Measurements from ENCODE around the gene SBF2.
A peak's percentile ranks its signal among the peaks of the same experiment; 100 is the strongest.

The SBF2 gene

DNA sequence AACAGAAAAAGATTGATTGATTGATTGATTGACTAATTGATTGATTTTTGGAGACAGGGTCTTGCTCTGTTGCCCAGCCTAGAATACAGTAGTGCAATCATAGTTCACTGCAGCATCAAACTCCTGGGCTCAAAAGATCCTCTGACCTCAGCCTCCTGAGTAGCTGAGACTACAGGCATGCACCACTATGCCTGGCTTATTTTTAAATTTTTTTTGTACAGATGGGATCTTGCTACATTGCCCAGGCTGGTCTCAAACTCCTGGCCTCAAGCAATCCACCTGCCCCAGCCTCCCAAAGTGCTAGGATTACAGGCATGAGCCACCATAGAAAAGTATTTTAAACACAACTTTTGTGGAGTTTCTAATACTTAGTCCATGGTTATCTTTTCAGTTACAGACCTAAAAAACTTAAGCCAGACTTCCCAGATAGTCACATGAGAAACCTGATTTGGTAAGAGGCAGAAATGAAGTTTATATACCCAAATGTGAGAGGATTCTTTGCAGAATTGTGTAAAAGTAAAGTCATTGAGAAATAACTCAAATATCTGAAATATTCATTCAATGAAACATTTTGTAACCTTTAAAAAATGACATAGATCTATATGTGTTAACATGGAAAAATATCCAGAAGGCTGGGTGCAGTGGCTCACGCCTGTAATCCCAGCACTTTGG is 443.7 kb downstream of the SBF2 start:
- no peak for DNase-seq (ENCODE audit: low spot score)

DNA sequence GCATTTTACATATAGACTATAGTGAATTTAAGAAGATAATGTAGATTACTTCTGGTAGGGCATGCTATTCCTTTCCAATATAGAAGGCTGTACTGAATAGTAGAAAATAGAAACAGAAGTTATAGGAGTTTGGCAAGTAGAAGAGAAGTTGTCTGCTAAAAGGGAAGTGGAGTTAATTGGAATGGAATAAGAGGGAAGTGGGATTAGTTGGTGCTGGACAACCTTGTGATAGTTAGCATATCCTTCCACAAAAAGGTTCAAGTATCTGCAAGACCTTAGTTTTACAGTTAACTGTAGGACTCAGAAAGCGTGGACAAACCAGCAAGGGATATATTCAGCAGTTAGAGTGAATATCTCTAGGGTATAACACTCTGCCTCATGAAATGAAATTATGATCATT is 444.6 kb downstream of the SBF2 start:
- no peak for DNase-seq (ENCODE audit: low spot score)

DNA sequence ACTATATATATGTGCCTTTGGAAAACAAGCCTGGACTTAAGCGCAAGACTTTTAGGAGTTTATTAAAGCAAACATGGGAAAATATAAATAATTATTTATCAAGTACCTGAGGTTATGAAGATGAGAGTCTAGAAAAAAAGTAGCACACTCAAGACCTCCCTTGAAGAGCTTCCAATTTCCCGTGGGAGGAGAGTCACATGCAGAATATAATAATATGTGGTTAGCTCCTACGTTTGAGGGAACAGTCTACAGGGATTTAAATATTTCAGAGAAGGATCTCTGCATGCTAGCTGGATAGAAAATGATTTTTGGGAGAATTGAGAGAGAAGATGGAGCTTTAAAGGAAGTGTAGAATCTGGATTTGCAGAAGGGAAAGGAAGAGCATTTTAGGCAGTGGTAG is 446.4 kb downstream of the SBF2 start:
- DNase-seq (ENCODE audit: low spot score), result no peak

DNA sequence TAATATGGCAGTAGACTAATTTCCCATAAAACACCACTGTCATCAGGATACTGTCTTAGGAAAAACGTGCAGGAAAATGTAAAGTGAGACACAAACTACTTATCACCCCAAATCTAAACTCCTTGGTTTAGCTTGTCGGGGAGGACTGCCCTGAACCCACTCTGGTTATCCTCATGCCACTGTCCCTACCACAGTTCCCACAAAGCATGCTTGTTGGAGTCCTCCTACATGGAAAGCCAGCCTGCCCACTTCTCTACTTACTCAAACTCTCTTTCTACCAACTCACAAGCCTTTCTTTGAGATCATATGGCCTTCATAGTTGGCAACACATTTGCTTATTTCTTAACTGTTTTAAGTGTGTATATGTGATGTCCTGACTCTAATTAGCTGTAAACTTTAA is 451.1 kb downstream of the SBF2 start:
- no peak for DNase-seq (ENCODE audit: low spot score)

DNA sequence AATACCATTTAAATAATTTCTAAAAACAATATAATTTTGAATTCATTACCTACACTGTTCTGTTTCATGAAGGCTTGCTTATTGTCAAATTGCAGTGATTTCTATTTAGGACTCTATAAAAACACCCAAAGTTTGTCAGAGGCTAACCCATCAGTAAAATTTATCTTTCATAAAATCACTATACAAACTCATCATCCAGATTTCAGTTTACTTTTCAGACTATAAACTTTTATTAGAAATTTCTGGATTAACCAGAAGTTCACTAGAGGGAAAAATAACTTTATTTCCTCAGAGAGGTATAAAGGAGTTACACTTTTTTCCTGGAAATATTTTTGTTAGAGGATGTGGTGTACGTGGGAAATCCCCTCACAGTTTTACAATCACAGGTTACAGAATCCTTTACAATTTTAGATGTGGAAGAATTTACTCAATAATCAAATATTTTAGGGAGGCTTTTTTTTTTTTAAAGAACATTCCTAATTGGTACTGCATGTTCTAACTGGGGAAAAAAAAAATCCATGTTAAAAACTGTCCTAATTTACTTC is 453.5 kb downstream of the SBF2 start:
- DNase-seq (ENCODE audit: low spot score), result no peak

DNA sequence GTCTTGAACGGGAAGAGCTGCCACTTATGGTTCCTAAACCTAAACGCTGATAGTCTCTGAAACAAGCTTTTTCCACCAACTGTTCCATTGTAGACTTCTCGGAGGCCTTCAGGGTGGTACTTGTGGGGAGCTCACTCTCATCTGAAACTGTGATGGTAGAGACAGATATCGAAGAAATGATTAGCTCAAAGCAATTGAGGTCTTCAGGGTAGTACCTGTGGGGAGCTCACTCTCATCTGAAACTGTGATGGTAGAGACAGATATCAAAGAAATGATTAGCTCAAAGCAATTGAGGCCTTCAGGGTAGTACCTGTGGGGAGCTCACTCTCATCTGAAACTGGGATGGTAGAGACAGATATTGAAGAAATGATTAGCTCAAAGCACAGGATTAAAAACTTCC is 454.5 kb downstream of the SBF2 start:
- DNase-seq (ENCODE audit: low spot score), result no peak

DNA sequence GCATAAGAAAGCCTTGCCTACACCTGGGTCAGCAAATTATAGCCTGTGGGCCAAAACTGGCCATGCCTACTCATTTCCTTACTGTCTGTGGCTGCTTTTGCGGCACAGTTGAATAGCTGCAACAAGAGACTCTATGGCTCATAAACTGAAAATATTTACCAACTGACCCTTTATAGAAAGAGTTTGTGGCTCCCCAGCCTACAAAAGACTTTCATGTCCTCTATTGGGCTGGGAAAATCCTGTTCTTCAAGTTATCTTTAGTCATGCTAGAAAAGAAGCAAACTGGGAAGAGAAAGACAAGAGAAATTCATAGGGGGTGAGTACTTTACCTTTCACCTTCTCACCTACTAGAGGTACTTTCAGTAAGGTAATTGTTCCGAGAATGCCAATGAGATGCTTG is 455.1 kb downstream of the SBF2 start:
- DNase-seq (ENCODE audit: low spot score), result no peak

DNA sequence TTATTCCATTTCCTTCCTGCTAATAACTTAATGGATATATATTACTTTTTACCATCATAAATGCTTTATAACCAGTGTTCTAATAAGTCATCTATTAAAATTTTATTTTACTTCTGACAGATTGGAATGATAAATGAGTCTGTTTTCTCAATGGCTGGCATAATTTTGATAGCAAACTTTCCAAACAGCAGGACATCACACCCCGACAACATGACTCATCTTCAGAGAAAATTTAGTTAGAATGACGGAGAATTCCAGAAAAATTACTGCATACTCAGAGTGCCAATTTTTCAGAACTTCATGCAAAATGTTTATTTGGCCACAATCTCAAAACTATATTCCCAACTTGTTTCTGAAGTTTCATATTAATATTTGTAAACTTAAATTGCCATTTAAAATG is 455.8 kb downstream of the SBF2 start:
- DNase-seq (ENCODE audit: low spot score), result no peak

DNA sequence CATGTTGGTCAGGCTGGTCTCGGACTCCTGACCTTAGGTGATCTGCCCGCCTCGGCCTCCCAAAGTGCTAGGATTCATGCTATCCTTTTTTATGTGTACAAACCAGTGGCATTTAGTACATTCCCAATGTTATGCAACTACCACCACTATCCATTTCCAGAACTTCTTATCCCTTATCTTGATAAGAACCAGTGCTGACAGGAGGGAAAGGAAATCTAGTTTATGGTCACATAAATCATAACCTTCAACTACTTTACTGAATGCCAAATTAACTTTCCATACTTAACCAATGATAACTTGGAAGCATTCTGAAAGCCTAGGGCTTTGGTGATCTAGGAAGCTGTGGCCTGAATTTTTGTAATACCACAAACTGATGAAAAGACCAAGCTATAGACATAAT is 459.7 kb downstream of the SBF2 start:
- no peak for DNase-seq (ENCODE audit: low spot score)

DNA sequence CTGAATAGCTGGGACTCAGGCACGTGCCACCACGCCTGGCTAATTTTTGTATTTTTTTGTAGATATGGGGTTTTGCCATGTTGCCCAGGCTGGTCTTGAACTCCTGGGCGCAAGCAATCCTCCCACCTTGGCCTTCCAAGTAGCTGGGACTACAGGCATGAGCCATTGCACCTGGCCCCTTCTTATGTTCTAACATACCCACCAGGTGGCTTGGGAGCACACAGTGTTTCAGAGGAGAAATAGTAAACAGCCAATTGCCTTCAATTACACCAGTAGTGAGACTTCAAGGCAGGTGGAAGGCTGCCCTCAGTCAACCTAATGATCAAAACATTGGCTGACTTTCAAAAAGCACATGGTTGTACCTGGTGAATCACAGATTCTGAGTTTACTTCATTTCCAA is 462.9 kb downstream of the SBF2 start:
- DNase-seq (ENCODE audit: low spot score), result no peak

DNA sequence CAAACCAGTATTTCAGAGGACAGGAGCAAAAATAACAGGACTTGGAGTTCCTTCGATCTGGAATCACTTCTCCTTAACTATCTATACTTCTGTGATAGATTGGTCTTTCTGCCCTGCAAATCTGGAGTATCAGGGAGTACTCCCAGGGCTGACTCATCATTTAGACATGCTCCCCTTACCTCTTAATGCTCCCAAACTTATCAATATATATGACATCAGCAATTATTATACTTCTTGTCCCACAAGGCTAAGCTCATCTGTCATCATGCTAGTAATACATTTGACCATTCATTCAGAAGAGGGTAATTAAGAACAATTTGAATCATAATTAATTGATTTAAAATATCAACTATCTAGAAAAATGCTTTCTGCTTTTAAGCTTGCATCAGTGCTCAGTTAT is 466.3 kb downstream of the SBF2 start:
- no peak for DNase-seq (ENCODE audit: low spot score)

DNA sequence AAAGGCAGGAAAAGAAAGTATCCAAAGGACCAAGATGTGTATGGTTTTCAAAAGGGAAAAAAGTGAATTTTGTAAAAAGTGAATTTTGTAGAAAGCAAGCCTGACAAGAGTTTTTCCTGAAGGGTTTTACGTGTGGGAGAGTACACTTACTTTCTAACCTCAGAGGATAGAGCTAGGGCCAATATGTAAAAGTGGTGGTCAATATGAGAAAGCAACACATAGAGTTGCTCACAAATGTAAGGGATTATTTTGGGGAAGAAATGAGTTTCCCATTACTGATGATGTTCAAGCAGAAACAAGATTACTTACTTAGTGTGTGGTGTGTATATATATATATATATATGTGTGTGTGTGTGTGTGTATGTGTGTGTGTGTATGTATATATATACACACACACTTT is 467.6 kb downstream of the SBF2 start:
- no peak for DNase-seq (ENCODE audit: low spot score)

DNA sequence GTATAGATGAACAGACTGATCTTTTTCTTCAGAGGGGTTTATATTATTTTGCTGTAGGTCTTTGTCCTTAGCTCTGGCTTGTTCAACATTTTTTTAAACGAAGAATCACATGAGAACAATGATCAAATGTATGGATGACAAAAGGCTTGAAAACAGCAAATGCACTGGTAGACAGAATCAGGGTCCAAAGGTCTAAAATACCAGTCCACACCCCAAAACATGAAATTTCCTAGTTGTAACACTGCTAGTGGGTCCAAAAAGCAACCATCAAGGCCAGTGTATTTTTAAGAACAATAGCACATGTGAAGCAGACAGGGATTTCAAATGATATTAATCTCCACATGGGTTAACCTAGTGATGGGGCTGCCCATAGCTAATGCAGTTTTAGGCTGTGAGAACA is 468.1 kb downstream of the SBF2 start:
- no peak for DNase-seq (ENCODE audit: low spot score)

DNA sequence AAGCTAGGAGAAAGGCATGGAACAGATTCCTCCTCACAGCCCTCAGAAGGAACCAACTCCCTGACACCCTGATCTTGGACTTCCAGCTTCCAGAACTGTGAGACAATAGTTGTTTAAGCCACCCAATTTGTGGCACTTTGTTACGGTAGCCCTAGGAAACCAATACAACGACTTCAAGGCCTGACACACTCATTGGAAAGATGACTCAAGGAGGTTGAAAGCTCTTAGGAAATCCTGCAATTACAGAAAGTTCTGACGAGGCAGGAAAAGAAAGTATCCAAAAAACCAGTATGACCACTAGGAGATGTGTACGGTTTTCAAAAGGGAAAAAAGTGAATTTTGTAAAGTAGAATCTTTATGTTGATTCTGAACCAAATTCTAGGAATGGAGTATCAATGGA is 468.7 kb downstream of the SBF2 start:
- DNase-seq (ENCODE audit: low spot score), result peak; percentile 3

DNA sequence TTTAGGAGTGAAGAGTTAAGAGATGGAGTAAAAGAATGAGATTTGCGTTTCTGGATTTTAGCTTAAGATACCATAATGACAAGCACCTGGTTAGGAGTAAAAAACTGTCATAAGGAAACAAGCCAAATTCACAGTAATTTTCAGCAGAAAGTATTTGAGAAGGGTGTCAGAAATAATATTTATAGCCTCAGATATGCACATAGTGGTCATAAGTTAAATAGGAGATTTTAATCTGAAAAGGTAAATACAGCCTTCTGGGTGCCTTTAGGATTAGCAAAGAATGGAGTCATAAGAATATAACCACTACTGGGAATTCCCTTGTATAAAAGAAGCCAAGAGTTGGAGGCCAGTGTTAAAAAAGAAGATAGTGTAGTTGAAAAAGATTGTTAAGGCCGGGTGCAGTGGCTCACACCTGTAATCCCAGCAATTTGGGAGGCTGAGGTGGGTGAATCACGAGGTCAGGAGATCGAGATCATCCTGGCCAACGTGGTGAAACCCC is 470.1 kb downstream of the SBF2 start:
- DNase-seq (ENCODE audit: low spot score), result no peak

DNA sequence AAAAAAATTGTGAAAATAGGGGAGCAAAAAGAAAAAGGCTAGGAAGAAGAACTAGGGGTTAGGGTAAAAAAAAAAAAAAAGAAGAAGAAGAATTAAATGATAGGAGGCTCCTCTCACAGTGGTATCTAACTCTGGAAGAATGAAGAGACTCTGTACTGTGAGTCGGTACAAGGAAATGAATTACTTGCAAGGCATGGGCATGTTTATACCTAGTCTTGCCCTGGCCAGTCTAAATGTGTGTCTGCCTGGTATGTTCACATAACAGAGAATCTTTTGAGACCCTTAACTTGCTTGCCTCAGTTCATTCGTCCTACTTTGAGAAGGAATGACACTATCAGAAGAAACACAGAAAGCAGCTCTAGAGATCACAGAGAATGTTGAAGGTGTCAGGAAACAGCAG is 470.6 kb downstream of the SBF2 start:
- no peak for DNase-seq (ENCODE audit: low spot score)

DNA sequence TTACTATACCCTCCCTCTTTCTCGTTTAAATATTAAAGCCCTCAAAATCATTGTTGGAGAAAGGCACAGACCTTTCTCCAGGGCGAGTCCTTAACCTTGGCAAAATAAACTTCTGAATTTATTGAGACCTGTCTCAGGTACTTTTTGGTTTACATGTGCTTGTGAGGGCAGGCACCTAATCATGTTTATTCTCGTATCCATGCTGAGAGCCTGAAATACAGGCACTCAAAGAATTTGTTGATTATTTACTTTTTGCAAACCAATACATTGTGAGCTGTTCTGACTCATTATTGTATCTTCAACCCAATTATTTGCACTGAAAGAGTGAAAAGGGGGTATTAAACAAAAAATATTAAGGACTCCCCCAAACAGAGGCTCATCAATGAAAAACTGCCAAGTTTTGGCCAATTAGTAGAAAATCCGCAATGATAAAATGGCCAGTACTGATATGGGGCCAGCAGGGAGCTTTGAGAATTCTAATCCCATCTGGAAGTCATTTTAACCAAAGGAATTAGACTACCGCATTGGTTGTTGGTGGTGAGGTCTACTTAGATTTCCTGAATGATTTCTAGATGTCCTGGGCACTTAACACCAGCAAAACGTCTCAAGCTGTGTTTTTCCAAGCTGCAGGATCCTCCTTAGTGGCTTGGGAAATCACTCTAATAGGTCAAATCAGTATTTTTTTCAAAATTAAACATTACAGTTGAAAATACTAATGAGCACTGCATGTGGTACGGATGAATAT is 472.8 kb downstream of the SBF2 start:
- DNase-seq (ENCODE audit: low spot score), result no peak

DNA sequence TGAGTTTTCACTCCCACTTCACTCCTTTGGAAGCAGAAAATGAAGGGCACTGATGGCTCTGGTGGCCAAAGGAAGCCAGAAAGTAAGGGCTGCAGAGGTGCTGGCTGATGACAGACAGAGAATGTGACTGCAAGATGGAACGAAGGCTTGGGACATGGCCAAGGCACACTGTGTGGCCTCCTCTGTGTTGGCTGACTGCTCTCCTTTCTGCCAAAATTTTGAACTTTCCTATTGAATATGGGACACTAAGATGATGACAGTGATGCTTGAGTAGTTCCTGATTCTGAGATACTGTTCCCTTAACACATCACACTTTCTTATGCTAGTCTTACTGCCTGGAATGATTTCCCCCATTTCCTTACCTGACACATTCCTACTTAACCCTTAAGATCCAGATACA is 473.8 kb downstream of the SBF2 start:
- DNase-seq (ENCODE audit: low spot score), result no peak

DNA sequence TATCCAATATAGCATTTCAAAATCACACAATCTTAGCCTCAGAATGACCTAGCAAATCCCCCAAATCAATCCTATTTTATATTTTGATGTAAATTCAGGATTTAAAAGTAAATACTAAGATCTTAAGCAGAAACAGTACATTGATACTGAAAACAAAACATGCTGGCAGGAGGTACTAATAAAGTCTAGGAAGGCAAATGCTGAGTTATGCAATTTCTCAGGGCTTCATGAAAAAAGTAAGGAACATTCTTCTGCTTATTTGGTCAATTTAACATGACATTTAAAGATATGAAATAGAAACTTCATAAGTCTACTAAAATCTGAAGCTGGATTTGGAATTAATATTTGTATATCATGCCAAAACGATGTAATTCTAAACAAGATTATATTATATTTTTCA is 476.8 kb downstream of the SBF2 start:
- no peak for DNase-seq (ENCODE audit: low spot score)

DNA sequence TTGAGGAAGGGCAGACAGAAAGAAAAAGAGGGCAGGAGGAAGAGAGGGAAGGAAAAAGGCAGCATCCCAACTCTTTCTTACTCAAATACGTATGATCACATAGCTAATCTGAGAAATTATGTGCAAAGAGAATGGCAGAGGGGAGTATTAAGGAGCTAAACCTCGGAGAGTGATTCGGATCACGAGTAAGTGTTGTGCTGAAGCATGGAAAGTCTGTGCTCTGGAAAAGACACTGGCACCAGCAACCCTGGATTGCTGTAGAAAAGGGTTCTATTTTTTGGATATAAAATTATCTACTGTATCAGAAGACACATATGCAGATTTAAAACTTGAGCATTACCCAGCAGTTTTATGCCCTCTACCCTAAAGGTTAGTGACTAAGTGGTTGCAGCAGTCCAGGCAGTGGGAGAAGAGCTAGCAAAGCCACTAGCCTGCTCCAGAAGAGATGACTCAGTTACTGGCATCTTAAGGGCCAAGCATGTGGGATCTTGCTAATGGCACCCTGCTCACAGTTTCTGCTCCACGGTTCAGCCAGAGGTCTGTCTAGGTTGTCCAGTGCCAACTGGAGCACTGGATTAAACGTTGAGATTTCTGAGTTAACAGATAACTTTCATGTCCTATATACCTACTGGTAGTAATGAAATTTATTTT is 478.4 kb downstream of the SBF2 start:
- no peak for DNase-seq (ENCODE audit: low spot score)

DNA sequence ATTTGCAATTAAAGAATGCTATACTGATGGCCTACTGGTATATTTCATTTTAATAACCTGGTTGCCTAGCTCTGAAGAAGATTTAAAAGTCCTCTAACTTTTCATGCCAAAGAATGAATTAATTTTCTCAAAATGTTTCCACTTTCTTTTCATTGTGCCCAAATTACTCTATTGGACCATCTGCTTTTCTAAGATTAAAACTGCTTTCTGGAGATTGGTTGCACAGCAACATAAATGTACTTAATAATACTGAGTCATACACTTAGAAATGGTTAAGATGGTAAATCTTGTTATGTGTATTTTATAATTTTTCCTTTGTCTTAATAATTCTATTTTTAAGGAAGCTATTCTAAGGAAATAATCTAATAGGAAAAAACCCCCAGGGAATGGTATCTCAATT is 479.9 kb downstream of the SBF2 start:
- DNase-seq (ENCODE audit: low spot score), result no peak

DNA sequence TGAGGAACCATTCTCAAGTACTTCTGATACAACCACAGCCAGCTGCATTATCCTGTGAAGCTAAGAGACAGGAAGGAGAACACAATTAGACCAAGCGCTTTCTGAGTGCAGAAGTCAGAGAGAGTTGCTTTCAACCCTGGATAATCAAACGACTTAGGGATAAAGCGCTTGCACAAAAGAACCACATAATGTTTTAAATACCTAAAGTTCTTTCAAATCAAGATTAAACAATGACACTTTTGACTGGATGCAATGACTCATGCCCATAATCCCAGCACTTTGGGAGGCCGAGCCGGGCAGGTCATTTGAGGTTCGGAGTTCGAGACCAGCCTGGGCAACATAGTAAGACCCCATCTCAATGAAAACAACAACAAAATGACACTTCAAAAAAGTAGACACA is 485.1 kb downstream of the SBF2 start:
- no peak for DNase-seq (ENCODE audit: low spot score)
